ENCODE data around the gene PLXNA4. TPM values are rescaled to one million over a fixed set of nuclear protein-coding genes. Genes with fewer than 3 reads are reported as not detected.

PLXNA4 gene
- total and polyA plus RNA-seq, 9 of the 15 experiments (the other 6 are each of a cell fraction or from before 2014, with no cell fraction given) = under 0.01 to 0.09 TPM; not detected in 7

- Histone ChIP-seq H3K79me2 (ENCODE audit: control insufficient read depth, insufficient read depth, low read length) (no peaks in the 10 kb centered on the region), H3K27ac (ENCODE audit: extremely low read depth, low read depth, low read length) (no peak overlapping the region), H3K4me2 (ENCODE audit: insufficient read depth, low read length) (no peak overlapping the region), H2AFZ (ENCODE audit: low read depth, low read length) (no peak overlapping the region), H3K9me1 (ENCODE audit: control insufficient read depth, insufficient read depth, low read length) (no peaks in the 10 kb centered on the region), H3K36me3 (ENCODE audit: control insufficient read depth, insufficient read depth, low read length) (no peaks in the 10 kb centered on the region), H3K4me1 (replicated peaks in 1 of 2; ENCODE audit: control insufficient read depth in 2 of 2, insufficient read depth in 2 of 2, low read length in 2 of 2) (peaks cover 0 to 4% of the 10 kb centered on the region in 2 experiments; a peak in 1 of 5 replicates), H3K9me3 (replicated peaks; ENCODE audit: control insufficient read depth, insufficient read depth, low read depth, low read length) (no peaks in the 10 kb centered on the region), H3K9ac (ENCODE audit: insufficient read depth in 1 of 2, low read depth in 2 of 2, low read length in 2 of 2) (no peak overlapping the region), H4K20me1 (replicated peaks; ENCODE audit: control insufficient read depth, insufficient read depth, low read length) (no peaks in the 10 kb centered on the region; the same call in 1 of the 2 replicates), H3K4me3 (no peak overlapping the region), H3K27me3 (ENCODE audit: control insufficient read depth in 2 of 2, insufficient read depth in 2 of 2, low read length in 2 of 2) (peaks cover 32 to 45% of the 10 kb centered on the region in 2 experiments)
- DNase-seq (ENCODE audit: extremely low read depth in 1 of 4, low spot score in 3 of 4) (no peak), ATAC-seq (no peak), FAIRE-seq (no peak)
- CTCF ChIA-PET (ENCODE audit: low intra/inter-chr PET ratio) = no interaction called here
- WGBS (ENCODE audit: insufficient coverage, low coverage, missing lambda C conversion rate) = 0% methylated on average over 2 of the region's 2 CpGs
- intact Hi-C loops (cut with micrococcal nuclease) = no loop called here
- POLR2A ChIA-PET = interaction anchor here (0.7 kb wide), 1 partner anchor 1054 kb away, joined by 3 read pairs; no protein-coding TSS in a partner anchor
- TF ChIP-seq ZNF280A (IDR thresholded peaks at IDR 0.05; ENCODE audit: low read depth, partially characterized antibody) (no peak), HNRNPUL1 (IDR thresholded peaks at IDR 0.05; ENCODE audit: low read length) (no peak), THRAP3 (IDR thresholded peaks at IDR 0.05; ENCODE audit: borderline replicate concordance) (no peak), ZNF507 (tag; conservative IDR thresholded peaks at IDR 0.05) (no peak)
- in situ Hi-C loops (cut with MboI) = no loop called here
- BruUV-seq (replicated peaks) = no TSS peak
Measured at GRCh38 chr7:132618271-132618955, 42.1 kb upstream of the PLXNA4 start.
